DND-41 (cell line): ENCODE measurements around the gene GALNT13.

Experiments used
- EZH2 ChIP-seq: IDR thresholded peaks from 3 replicates; pipeline ENCODE4 v1.6.1; 2012; ENCODE audit warnings: borderline replicate concordance, low read depth, mild to moderate bottlenecking, moderate library complexity, low read length, inconsistent platforms; ENCODE audit not compliant: severe bottlenecking
- TF ChIP-seq, protein P1 (sequence below): IDR thresholded peaks from 2 replicates; pipeline ENCODE4 v1.5.1; 2012; ENCODE audit warnings: borderline replicate concordance, low read length, moderate library complexity, mild to moderate bottlenecking; ENCODE audit not compliant: poor library complexity, severe bottlenecking; ENCODE audit errors: extremely low read depth

DNA sequence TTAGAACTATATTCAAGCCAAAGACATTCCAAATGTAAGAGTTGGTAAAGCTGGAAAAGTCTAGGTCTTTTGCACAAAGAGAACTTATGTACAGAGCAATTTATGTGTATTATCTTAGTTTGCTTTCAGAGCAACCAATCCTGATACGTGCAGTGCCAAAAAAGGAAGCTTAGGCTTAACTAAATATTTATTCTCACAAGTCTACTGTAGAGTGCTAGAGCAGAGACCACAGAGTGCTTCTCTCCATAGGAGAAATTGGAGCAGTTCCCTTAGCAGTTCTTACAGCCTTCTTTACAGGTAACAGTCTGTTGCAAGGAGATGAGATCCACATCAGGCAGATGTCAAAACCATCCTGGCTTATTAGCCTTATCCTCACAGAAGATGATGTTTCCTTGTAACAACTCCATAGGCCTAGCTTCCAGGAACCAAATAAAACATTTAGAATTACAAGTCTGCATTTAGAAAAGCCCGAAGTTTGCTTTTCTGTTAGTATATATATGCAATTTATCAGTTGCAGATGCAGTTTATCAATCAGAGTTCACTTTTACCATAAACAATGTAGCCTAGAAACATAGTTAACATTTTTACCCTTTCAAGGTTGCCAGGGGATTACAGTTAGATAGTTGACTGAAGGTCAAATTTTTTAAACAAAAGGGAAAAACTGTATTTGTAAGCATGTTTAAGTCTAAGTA, 576.2 kb downstream of the GALNT13 start:
- TF ChIP-seq EZH2: no peak
- TF ChIP-seq, protein P1, sequence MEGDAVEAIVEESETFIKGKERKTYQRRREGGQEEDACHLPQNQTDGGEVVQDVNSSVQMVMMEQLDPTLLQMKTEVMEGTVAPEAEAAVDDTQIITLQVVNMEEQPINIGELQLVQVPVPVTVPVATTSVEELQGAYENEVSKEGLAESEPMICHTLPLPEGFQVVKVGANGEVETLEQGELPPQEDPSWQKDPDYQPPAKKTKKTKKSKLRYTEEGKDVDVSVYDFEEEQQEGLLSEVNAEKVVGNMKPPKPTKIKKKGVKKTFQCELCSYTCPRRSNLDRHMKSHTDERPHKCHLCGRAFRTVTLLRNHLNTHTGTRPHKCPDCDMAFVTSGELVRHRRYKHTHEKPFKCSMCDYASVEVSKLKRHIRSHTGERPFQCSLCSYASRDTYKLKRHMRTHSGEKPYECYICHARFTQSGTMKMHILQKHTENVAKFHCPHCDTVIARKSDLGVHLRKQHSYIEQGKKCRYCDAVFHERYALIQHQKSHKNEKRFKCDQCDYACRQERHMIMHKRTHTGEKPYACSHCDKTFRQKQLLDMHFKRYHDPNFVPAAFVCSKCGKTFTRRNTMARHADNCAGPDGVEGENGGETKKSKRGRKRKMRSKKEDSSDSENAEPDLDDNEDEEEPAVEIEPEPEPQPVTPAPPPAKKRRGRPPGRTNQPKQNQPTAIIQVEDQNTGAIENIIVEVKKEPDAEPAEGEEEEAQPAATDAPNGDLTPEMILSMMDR: no peak
